ENCODE data around the gene MIR17HG. TPM values are rescaled to one million over a fixed set of nuclear protein-coding genes. Genes with fewer than 3 reads are reported as not detected.

MIR17HG gene
- total RNA-seq, 1 experiment from 2014 or later = 8.1 TPM

- Mint-ChIP-seq H3K4me3 (ENCODE audit: unreplicated experiment) (no peak overlapping the region), H3K36me3 (ENCODE audit: insufficient read depth, unreplicated experiment) (peaks cover 23% of the 10 kb centered on the region), H3K9me3 (ENCODE audit: unreplicated experiment) (no peaks in the 10 kb centered on the region), H3K27me3 (ENCODE audit: insufficient read depth, unreplicated experiment) (peaks cover 36% of the 10 kb centered on the region), H3K4me1 (ENCODE audit: insufficient read depth, unreplicated experiment) (peaks cover 12% of the 10 kb centered on the region), H3K27ac (ENCODE audit: low read depth, unreplicated experiment) (no peak overlapping the region)
- ChIA-PET CTCF (no interaction called here), POLR2A (no interaction called here)
- TF ChIP-seq CTCF (IDR thresholded peaks at IDR 0.05; ENCODE audit: unreplicated experiment) = no peak
- intact Hi-C loops (cut with micrococcal nuclease) = loop anchor here (2.0 to 5.0 kb wide), 2 partner anchors 33 to 214 kb away; no protein-coding TSS in a partner anchor
- no peak for DNase-seq (ENCODE audit: unreplicated experiment)
- BruUV-seq (replicated peaks) = no TSS peak
Observed at GRCh38 chr13:91346062-91346461, 1.4 kb upstream of the MIR17HG start.

- ChIA-PET CTCF (interaction anchor here (0.6 kb wide), 1 partner anchor 51 kb away, joined by 3 read pairs; no protein-coding TSS in a partner anchor), POLR2A (interaction anchor here (0.6 to 1.4 kb wide), 4 partner anchors 10 to 212 kb away, joined by 3 to 4 read pairs (median 4); no protein-coding TSS in a partner anchor)
- no peaks in the 10 kb centered on the region for H3K9me3 Mint-ChIP-seq (ENCODE audit: unreplicated experiment)
- H3K27me3 Mint-ChIP-seq (ENCODE audit: insufficient read depth, unreplicated experiment) = peaks cover 29% of the 10 kb centered on the region
- intact Hi-C loops (cut with micrococcal nuclease) = loop anchor here (2.0 to 5.0 kb wide), 2 partner anchors 34 to 215 kb away; no protein-coding TSS in a partner anchor
- peak overlapping the region; percentile 92 for H3K4me3 Mint-ChIP-seq (ENCODE audit: unreplicated experiment)
- H3K27ac Mint-ChIP-seq (ENCODE audit: low read depth, unreplicated experiment) = no peak overlapping the region
- TF ChIP-seq CTCF (IDR thresholded peaks at IDR 0.05; ENCODE audit: unreplicated experiment) = no peak
- DNase-seq (ENCODE audit: unreplicated experiment) = no peak
- BruUV-seq (replicated peaks) = no TSS peak
- H3K36me3 Mint-ChIP-seq (ENCODE audit: insufficient read depth, unreplicated experiment) = peaks cover 29% of the 10 kb centered on the region
- peaks cover 14% of the 10 kb centered on the region for H3K4me1 Mint-ChIP-seq (ENCODE audit: insufficient read depth, unreplicated experiment)
Observed at GRCh38 chr13:91346850-91347201, 661 bp upstream of the MIR17HG start.

GRCh38 chr13:91347996-91348905 is 764 bp downstream of the MIR17HG start:
- Mint-ChIP-seq H3K4me1 (ENCODE audit: insufficient read depth, unreplicated experiment) (peaks cover 20% of the 10 kb centered on the region), H3K27ac (ENCODE audit: low read depth, unreplicated experiment) (peak overlapping the region; percentile 86), H3K27me3 (ENCODE audit: insufficient read depth, unreplicated experiment) (peaks cover 14% of the 10 kb centered on the region), H3K36me3 (ENCODE audit: insufficient read depth, unreplicated experiment) (peaks cover 43% of the 10 kb centered on the region), H3K9me3 (ENCODE audit: unreplicated experiment) (no peaks in the 10 kb centered on the region), H3K4me3 (ENCODE audit: unreplicated experiment) (peak overlapping the region; percentile 92)
- peak; percentile 34 for DNase-seq (ENCODE audit: unreplicated experiment)
- BruUV-seq (replicated peaks) = TSS peak; percentile 73
- intact Hi-C loops (cut with micrococcal nuclease) = loop anchor here (2.0 to 5.0 kb wide), 2 partner anchors 35 to 216 kb away; no protein-coding TSS in a partner anchor
- CTCF ChIA-PET = interaction anchor here (0.7 kb wide), 1 partner anchor 360 kb away, joined by 3 read pairs; no protein-coding TSS in a partner anchor
- POLR2A ChIA-PET = interaction anchor here (1.1 to 1.4 kb wide), 2 partner anchors 11 to 14 kb away, joined by 3 to 4 read pairs; no protein-coding TSS in a partner anchor
- peak; percentile 4 for TF ChIP-seq CTCF (IDR thresholded peaks at IDR 0.05; ENCODE audit: unreplicated experiment)

- peak; percentile 94 for TF ChIP-seq CTCF (IDR thresholded peaks at IDR 0.05; ENCODE audit: unreplicated experiment)
- Mint-ChIP-seq H3K27me3 (ENCODE audit: insufficient read depth, unreplicated experiment) (peaks cover 7% of the 10 kb centered on the region), H3K36me3 (ENCODE audit: insufficient read depth, unreplicated experiment) (peaks cover 51% of the 10 kb centered on the region), H3K4me1 (ENCODE audit: insufficient read depth, unreplicated experiment) (peaks cover 20% of the 10 kb centered on the region), H3K27ac (ENCODE audit: low read depth, unreplicated experiment) (peak overlapping the region; percentile 86), H3K4me3 (ENCODE audit: unreplicated experiment) (peak overlapping the region; percentile 92), H3K9me3 (ENCODE audit: unreplicated experiment) (no peaks in the 10 kb centered on the region)
- intact Hi-C loops (cut with micrococcal nuclease) = loop anchor here (5.0 kb wide), 1 partner anchor 217 kb away; no protein-coding TSS in a partner anchor
- POLR2A ChIA-PET = interaction anchor here (0.5 to 0.9 kb wide), 3 partner anchors 9 to 358 kb away, joined by 3 to 4 read pairs (median 3); no protein-coding TSS in a partner anchor
- peak; percentile 88 for DNase-seq (ENCODE audit: unreplicated experiment)
- CTCF ChIA-PET = interaction anchor here (0.6 to 1.2 kb wide), 5 partner anchors 11 to 315 kb away, joined by 3 to 4 read pairs (median 3); no protein-coding TSS in a partner anchor
- no TSS peak for BruUV-seq (replicated peaks)
Observed at GRCh38 chr13:91348906-91349435, 1.5 kb downstream of the MIR17HG start.

Measured in MCF 10A (cell line).